WI38 (cell line): ENCODE measurements around the gene CYP3A5.
"Not testable (repeated sequence)": the region's sequence is repeated elsewhere in the genome, so short reads cannot be mapped to it uniquely, and the experiment has no call there.

ENCODE experiments used
- H3K4me3 ChIP-seq: 2 replicates; pipeline ENCODE4 v1.5.1; 2011; ENCODE audit warnings: low read depth, mild to moderate bottlenecking, control low read depth, low read length
- CTCF ChIP-seq: IDR thresholded peaks from 2 replicates; pipeline ENCODE4 v1.5.1; 2012; ENCODE audit warnings: low read depth, mild to moderate bottlenecking, control low read depth, low read length

Gene CYP3A5

DNA sequence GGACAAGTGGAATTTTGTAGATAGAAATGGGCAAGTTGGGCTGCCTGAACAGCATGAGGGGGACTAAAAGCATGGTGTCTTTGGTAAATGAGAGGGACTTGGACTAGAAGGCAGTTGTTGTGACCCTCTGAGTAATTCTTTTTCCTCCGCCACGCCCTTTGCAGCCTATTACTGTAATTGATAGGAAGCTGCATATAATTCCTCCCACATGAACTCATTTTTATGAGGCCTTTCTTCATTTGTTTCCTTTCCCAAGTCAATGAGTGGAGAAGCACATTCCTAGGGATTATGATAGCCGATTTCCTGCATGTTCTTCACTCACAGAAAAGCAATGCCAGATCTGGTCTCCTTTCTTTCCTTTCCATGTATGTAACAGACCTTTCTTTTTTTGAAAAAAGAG lies 35.4 kb downstream of the CYP3A5 start:
- TF ChIP-seq CTCF, result no peak
- no peak overlapping the region for H3K4me3 ChIP-seq

- H3K4me3 ChIP-seq, result no peak overlapping the region
- no peak for TF ChIP-seq CTCF
Observed at GRCh38 chr7:99643464-99643863, 36.3 kb downstream of the CYP3A5 start.

- TF ChIP-seq CTCF, result no peak
- H3K4me3 ChIP-seq, result no peak overlapping the region
Observed at GRCh38 chr7:99642027-99642426, 37.8 kb downstream of the CYP3A5 start.

GRCh38 chr7:99639267-99639666 lies 40.5 kb downstream of the CYP3A5 start:
- no peak for TF ChIP-seq CTCF
- no peak overlapping the region for H3K4me3 ChIP-seq

- TF ChIP-seq CTCF, result no peak
Observed at GRCh38 chr7:99638731-99639130, 41.1 kb downstream of the CYP3A5 start.

GRCh38 chr7:99637414-99637813 lies 42.4 kb downstream of the CYP3A5 start:
- H3K4me3 ChIP-seq, result not testable (repeated sequence)

More at GRCh38 chr7:99638731-99639130, 41.1 kb downstream of the CYP3A5 start:
- no peak overlapping the region for H3K4me3 ChIP-seq

DNA sequence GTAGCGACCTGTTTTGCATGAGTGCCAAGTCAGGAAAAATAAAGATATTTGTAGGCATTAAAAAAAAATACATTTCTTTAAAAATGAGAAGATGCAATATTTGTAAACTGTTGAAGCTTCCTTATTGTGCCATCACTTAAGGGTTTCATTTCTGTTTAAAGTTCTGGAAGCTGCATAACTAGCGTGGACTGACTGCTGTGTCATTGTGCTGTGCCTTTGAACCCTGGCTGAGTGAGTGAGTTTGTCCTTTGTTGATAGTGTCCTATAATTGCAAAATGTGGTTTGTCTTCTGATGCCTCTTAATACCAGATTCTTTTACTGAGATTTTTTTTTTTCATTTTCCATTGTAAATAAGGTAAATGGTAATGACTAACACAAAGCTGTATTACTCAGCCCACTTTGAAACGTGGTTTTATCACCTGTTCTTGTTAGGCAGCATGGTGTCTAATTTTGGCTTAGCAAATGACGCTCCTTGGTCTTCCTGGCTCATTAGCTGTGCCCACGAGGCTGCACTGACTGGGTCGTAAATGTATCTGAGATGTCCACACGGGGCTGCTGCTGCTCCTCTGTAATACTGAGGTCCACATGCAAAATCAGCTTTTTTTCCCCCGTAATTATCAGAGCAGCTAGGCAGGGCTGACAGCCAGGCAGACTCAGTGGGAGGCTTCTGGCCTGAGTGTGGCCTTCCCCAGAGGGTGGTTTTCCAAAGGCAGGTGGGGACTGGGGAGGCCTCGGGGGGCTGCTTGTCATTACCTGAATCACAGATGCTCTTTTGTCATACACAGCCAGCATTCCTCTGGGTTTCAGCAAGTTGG lies 48.3 kb downstream of the CYP3A5 start:
- no peak for TF ChIP-seq CTCF
- H3K4me3 ChIP-seq, result no peak overlapping the region

- TF ChIP-seq CTCF, result no peak
- no peak overlapping the region for H3K4me3 ChIP-seq
Observed at GRCh38 chr7:99629643-99630042, 50.2 kb downstream of the CYP3A5 start.
